ENCODE data around the gene SPOCK1.

The SPOCK1 gene

DNA sequence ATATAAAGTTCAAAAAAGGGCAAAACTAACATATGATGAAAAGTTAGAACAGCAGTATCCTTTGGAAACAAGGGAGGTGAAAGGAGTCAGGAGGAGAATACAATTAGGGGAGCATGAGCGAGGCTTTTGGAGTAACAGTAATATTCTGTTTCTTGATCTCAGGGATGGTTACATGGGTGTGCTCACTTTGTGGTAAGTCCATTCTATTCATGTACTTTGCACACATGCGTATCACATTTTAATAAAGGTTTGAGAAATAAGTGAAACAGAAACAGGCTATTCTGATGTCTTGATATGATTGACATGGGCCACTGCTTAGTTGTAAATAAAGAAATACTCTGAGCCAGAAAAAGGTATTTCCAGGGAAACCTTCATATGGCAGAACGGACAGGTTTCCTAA is 208.8 kb downstream of the SPOCK1 start:
- DNase-seq: no peak

DNA sequence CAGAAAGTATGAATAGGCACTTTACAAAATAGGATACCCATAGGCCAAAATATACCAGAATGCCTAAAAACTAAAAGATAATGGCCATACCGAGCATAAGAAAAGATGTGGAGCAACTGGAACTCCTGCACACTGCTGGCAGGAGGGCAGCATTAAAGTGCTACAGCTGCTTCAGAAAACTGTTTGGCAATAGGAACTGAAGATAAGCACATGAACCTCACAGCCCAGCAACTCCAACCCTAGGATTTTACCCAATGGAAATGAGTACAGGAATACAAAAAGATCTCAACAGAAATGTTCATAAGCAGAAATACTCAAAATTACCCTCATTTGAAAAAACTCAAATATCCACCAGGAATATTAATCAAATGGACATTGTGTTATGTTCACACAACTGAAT is 209.3 kb downstream of the SPOCK1 start:
- DNase-seq: no peak

- DNase-seq: no peak
These were observed 211.6 kb downstream of the SPOCK1 start for GRCh38 chr5:137287569-137287968.

- DNase-seq: no peak
These were observed 213.0 kb downstream of the SPOCK1 start for GRCh38 chr5:137286025-137286610.

DNA sequence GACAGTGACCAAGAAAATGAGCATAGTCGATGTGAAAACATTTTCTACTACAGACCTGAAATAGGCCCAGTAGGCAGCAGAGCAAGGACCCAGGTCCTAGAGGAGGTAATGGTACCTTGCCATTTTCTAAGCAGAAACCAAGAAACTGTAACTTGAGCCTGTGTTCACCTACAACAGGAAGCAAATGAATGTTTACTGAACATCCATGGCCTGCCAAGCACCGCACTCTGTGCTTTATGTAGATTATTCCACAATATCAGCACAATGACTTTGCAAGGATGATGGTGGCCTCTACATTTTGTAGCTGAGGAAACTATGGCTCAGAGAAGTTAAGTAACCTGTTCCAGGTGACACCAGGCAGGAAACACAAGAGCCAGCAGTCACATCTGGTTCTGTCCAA is 215.3 kb downstream of the SPOCK1 start:
- DNase-seq: no peak

- DNase-seq: no peak
These were observed 216.9 kb downstream of the SPOCK1 start for GRCh38 chr5:137282216-137282615.

- no peak for DNase-seq
These were observed 217.9 kb downstream of the SPOCK1 start for GRCh38 chr5:137281201-137281600.

DNA sequence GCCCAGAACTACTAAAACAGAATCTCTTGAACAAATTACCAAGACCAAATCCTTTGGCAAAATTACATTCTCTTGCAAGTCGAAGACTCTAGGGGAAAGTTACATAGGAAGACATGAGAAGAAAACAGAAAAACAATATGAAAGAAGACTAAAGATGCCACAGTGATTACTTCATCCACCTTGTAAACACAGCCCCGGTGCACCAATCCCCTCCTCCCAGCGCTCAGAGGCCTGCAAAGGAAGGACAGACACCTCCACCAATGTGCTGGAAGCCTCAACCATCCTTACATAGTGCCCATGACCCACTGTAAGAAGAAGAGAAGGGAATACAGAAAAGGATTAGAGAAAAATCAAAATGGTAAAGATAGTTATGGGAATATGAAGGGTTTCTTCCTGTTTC is 218.5 kb downstream of the SPOCK1 start:
- no peak for DNase-seq

DNA sequence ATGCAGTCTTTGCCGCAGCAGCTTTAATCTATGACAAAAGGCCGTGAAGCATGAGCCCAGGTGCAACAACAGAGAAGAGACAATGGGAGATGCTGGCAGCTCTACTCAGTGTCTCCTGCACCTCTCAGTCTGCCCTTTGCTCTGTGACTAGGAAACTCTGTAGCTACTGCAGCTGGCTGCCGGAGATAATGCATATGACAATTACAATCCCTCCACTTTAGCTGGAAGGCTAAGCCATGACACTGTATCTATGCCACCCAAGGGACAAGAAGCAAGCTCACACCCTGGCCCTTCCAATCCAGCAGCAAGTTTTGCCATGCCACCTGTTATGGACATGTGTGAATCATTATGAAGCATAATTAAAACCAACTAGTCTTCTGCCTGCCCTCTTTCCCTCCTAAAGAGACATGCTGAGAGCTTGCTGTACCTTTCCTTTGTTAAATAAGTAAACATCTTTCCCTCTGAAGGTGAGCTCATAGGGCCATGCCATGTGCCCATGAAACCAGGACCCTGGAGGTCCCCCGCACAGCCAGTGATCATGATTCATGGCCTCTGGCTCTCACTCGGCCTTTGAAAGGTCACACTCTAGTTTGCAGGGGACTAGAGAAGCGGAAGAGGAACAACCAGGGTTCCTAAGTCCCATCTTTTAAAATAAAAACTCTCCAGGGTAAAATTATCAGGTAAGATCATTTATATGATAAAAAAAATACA is 219.4 kb downstream of the SPOCK1 start:
- DNase-seq: no peak

DNA sequence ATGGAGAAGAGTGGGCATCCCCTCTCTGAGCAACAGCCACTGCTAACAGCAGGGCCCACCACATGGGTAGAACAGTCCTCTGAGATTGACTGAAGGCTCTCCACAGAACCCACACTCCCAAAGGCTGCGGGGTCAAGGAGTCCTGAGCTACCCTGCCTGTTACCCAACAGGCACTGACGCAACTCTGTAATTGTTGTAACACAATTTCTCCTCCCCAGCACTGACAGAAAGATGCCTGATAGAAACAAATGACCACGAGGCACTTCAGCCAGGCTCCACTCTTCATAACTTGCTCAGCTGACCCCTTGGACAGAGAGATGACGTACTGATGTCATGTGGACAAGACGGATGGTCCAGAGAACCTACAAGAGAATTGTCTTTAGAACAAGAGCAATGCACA is 220.7 kb downstream of the SPOCK1 start:
- no peak for DNase-seq

- no peak for DNase-seq
These were observed 224.0 kb downstream of the SPOCK1 start for GRCh38 chr5:137275083-137275482.

DNA sequence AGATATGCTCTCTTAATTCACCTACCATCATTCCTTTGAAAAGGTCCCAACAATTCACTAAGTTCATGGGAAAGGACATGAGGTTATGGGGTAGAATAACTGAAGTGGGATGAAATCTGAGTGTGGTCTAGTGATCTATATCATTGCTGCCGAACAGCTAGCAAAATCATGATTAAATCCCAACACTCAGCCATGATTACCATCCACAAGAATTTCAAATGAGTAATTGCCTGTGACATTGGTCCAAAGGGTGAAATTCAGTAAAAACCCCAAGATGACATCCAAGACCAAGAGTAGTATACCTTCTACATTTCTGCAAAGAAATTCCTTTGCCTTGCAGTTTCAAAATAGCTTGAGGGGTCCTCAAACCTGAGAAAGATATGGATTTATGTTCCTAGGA is 225.6 kb downstream of the SPOCK1 start:
- DNase-seq: no peak

DNA sequence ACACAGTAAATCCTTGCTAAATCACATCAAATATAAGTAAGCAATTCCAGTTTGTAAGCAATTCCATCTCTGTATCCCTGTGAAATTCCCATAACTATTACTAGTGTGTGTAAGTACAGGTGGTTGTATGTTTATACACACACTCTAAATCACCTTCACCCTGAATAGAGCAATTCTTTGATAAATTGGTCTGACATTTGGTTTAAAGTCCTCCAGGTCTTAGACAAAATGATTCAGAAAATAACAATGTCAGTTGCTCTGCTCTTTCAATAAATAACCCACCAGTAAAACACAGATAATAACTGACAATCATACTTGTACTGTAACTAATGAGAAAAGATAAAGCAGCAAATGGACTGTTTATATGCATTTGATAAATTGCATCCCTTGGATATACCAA is 226.3 kb downstream of the SPOCK1 start:
- DNase-seq: no peak

GRCh38 chr5:137269946-137270345 is 229.2 kb downstream of the SPOCK1 start:
- DNase-seq: no peak

DNA sequence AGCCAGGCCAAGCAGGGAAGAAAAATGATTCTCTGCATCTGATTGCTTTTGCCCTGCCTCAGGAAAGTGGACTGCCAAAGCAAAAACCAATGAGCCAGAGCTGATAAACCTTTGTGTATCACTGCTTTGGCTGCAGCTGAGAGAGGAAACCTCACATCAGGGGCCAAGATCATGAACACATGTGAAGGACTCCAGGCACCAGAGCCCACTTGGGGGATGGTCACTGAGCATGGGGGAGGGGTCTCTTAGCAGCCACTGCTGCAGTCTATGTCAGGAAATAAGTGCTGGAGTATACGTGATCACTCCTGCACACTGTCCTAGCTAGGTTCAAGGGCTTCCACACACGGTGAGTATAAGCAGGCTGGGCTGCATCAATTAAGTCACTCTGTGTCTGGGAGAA is 229.9 kb downstream of the SPOCK1 start:
- no peak for DNase-seq

DNA sequence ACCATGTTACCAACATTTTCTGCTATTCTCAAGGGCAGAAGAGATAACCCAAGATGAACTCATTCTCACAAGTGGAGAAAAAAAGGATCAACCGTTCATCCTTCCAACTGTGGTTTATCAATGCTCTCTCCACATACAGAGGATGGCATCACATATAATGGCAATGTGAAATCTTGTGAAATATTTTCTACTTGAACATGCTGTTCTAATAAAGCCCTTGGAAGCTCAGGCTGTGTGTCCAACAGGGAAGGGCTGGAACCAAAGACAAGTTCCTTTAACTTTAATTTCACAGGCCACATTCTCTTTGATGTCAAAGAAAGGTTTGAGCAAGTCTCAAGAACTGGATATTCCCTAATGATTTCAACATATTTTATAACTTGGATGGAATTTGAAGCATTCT is 230.5 kb downstream of the SPOCK1 start:
- no peak for DNase-seq

GRCh38 chr5:137266186-137266585 is 232.9 kb downstream of the SPOCK1 start:
- no peak for DNase-seq

GRCh38 chr5:137265457-137265856 is 233.7 kb downstream of the SPOCK1 start:
- no peak for DNase-seq

GRCh38 chr5:137264573-137264972 is 234.6 kb downstream of the SPOCK1 start:
- DNase-seq: no peak

- DNase-seq: no peak
These were observed 235.1 kb downstream of the SPOCK1 start for GRCh38 chr5:137264041-137264440.

- no peak for DNase-seq
These were observed 235.6 kb downstream of the SPOCK1 start for GRCh38 chr5:137263371-137264005.

DNA sequence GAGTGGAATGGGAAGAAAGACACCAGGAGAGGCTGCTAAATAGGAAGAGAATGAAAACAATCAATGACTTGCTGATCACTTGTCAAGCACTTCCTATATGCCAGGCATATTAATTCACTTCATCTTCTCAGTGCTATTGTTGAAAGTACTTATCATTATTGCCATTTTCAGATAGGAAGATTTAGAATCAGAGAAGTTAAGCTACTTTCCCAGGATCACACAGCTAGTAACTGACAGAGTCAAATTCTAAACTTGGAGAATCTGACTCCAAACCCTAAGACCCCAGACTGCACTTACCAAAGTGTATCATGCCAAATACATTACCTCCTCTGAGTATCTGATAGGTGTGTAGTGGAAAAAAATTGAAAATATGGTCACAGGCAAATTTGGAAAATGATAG is 236.3 kb downstream of the SPOCK1 start:
- DNase-seq: no peak

- no peak for DNase-seq
These were observed 238.1 kb downstream of the SPOCK1 start for GRCh38 chr5:137260820-137261695.
